Kidney (tissue), 14 donors: ENCODE measurements around the gene SGK2. TPM values are rescaled to one million over a fixed set of nuclear protein-coding genes. Genes with fewer than 3 reads are reported as not detected.

Experiments
- DNase-seq, 5 donors: peaks; one replicate each; pipeline ENCODE4 v3.0.0-alpha.2; 2013 to 2020
- FAIRE-seq: peaks from 2 replicates; lab custom pipeline; 2012; peaks lifted over from hg19 to GRCh38; lab: Jason Lieb, UNC
- H3K27ac ChIP-seq, 2 donors: one replicate each; pipeline ENCODE4 v1.7.0; 2013; ENCODE audit warnings: low read depth in 2 of 2, low read length in 2 of 2, inconsistent platforms in 1 of 2
- H3K27me3 ChIP-seq: one replicate; pipeline ENCODE4 v1.7.1; 2013; ENCODE audit warnings: low read length, inconsistent platforms; ENCODE audit not compliant: control insufficient read depth, insufficient read depth
- H3K36me3 ChIP-seq, 3 donors: one replicate each; pipeline versions ENCODE4 v1.7.0 to v1.7.1; 2013; ENCODE audit warnings: low read length in 3 of 3, control low read depth in 1 of 3, inconsistent platforms in 1 of 3; ENCODE audit not compliant: insufficient read depth in 3 of 3, control insufficient read depth in 2 of 3
- H3K4me1 ChIP-seq, 3 donors: one replicate each; pipeline versions ENCODE4 v1.7.0 to v1.7.1; 2013; ENCODE audit warnings: low read length in 3 of 3, inconsistent platforms in 1 of 3, low read depth in 1 of 3; ENCODE audit not compliant: control insufficient read depth in 2 of 3, insufficient read depth in 2 of 3
- H3K4me3 ChIP-seq, 3 donors: one replicate each; pipeline versions ENCODE4 v1.7.0 to v1.8.1; 2013; ENCODE audit warnings: low read length in 3 of 3, control low read depth in 1 of 3, inconsistent platforms in 1 of 3
- H3K9ac ChIP-seq, 3 donors: one replicate each; pipeline versions ENCODE4 v1.7.0 to v1.7.1; 2013; ENCODE audit warnings: low read length in 3 of 3, control low read depth in 1 of 3, inconsistent platforms in 1 of 3
- H3K9me3 ChIP-seq, 3 donors: one replicate each; pipeline versions ENCODE4 v1.7.0 to v1.7.1; 2013; ENCODE audit warnings: low read length in 3 of 3, control low read depth in 1 of 3, inconsistent platforms in 1 of 3; ENCODE audit not compliant: control insufficient read depth in 2 of 3, insufficient read depth in 1 of 3
- CTCF ChIP-seq: IDR thresholded peaks from 3 replicates; pipeline ENCODE4 v1.5.1; 2012; ENCODE audit warnings: mild to moderate bottlenecking, moderate library complexity, borderline replicate concordance; ENCODE audit not compliant: insufficient read depth; ENCODE audit errors: extremely low read depth
- intact Hi-C: fragments of 100-400 bp; cut with DNase I; formaldehyde crosslinking; loops from one replicate; pipeline ENCODE4 v1.11.1; 2022
- polyA plus RNA-seq: library from polyadenylated mRNA; stranded (reverse); fragments of 350-450 nt; fragmentation: Illumina TruSeq; extraction: RNeasy Lipid Tissue Mini Kit (QIAGEN cat#74804); gene quantifications from one replicate; pipeline ENCODE4 v1.2.3, GENCODE V29; 2014; ENCODE audit warnings: low read depth, low replicate concordance; ENCODE audit not compliant: insufficient read depth
- total RNA-seq: library from RNA; stranded (reverse); fragmentation: NEBNext Ultra II Directional; extraction: Animal tissue kit (Norgen Biotek cat#: 25700); gene quantifications from one replicate; pipeline ENCODE4 v1.2.1, GENCODE V29; 2021
- donor health status: control.
- donor health status: control.
- donor health status: control.
- donor health status: control.
- donor health status: control.
- donor health status: DM: yes; HTN: yes; CAD: no.
- donor health status: Normal renal cell carcinoma (clear cell type).

Gene SGK2
- total and polyA plus RNA-seq, 2 donors from 2014 or later: 42.9 to 95.1 TPM

GRCh38 chr20:43568706-43569105 is 9.9 kb downstream of the SGK2 start:
- H3K9me3 ChIP-seq: no peaks in the 10 kb centered on the region
- H3K36me3 ChIP-seq: peaks cover 0 to 35% (median 33%) of the 10 kb centered on the region in 3 donors
- no peaks in the 10 kb centered on the region for H3K27me3 ChIP-seq
- no peak for FAIRE-seq
- H3K9ac ChIP-seq: no peak overlapping the region
- H3K27ac ChIP-seq: no peak overlapping the region
- H3K4me1 ChIP-seq: peaks cover 0 to 3% (median under 1%) of the 10 kb centered on the region in 3 donors
- peak in 1 of 5 donors; percentile 3 for DNase-seq
- H3K4me3 ChIP-seq: no peak overlapping the region
- TF ChIP-seq CTCF: no peak
- intact Hi-C loops: no loop called here

DNA sequence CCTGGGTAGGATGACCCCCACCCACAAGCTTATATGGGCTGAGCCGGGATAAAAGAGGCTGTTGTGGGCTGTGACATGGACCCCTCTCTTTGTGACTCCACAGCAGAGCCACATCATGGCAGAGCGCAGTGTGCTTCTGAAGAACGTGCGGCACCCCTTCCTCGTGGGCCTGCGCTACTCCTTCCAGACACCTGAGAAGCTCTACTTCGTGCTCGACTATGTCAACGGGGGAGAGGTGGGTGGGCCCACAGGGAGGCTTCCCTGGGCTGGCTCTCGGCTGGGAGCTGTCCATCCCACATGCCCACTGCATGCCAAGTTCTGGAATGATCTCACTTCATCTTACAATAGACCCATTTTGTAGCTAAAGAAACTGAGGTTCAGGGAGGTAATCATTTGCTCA is 10.5 kb downstream of the SGK2 start:
- no peaks in the 10 kb centered on the region for H3K27me3 ChIP-seq
- no peak overlapping the region for H3K27ac ChIP-seq
- peaks cover 0 to 2% (median 0%) of the 10 kb centered on the region in 3 donors for H3K4me1 ChIP-seq
- FAIRE-seq (no peak), DNase-seq (peak in 1 of 5 donors; percentile 39)
- intact Hi-C loops: no loop called here
- H3K4me3 ChIP-seq: no peak overlapping the region
- no peaks in the 10 kb centered on the region for H3K9me3 ChIP-seq
- TF ChIP-seq CTCF: no peak
- no peak overlapping the region for H3K9ac ChIP-seq
- peaks cover 0 to 39% (median 33%) of the 10 kb centered on the region in 3 donors for H3K36me3 ChIP-seq

DNA sequence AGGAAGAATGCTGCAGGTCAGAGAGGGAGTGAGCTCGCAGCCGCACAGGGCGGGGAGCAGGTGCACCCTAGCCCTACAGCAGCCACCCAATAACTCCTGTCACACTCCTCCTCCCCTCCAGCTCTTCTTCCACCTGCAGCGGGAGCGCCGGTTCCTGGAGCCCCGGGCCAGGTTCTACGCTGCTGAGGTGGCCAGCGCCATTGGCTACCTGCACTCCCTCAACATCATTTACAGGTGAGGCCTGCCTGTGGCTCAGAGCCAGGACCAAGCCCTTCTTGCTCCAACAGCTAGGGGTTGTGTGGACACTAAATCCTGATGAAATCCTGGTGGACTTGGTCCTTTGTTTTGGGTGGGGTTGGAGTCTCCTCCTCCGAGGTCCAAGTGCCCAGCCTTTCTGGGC is 11.7 kb downstream of the SGK2 start:
- Histone ChIP-seq H3K4me3 (no peak overlapping the region), H3K9me3 (no peaks in the 10 kb centered on the region), H3K9ac (no peak overlapping the region), H3K36me3 (peaks cover 0 to 49% (median 40%) of the 10 kb centered on the region in 3 donors), H3K27ac (no peak overlapping the region), H3K27me3 (no peaks in the 10 kb centered on the region), H3K4me1 (peaks cover 0 to 2% (median 0%) of the 10 kb centered on the region in 3 donors)
- no peak for TF ChIP-seq CTCF
- FAIRE-seq (no peak), DNase-seq (no peak)
- intact Hi-C loops: no loop called here

DNA sequence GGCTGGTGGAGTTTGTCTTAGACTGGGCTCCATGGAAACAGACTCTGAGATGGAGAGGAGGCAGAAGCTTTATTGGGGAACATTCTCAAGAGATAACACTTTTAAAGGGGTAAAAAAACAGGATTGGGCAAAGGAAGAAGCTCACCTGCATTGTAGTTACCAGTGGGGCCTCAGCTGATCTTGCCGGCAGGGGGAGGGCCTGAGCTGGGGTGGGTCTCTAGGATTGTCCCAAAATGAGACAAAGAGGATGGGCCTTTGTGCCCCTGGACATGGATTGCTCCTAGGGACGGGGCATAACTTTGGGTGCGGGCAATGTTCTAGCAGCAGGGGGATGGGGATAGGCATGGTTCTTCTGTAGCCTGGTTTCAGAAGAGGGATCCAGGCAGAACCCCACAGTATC is 12.5 kb downstream of the SGK2 start:
- Histone ChIP-seq H3K36me3 (peaks cover 0 to 49% (median 43%) of the 10 kb centered on the region in 3 donors), H3K27ac (no peak overlapping the region), H3K4me1 (peaks cover 0 to 2% (median 0%) of the 10 kb centered on the region in 3 donors), H3K4me3 (no peak overlapping the region), H3K9me3 (no peaks in the 10 kb centered on the region), H3K27me3 (no peaks in the 10 kb centered on the region), H3K9ac (no peak overlapping the region)
- peak in 1 of 5 donors; percentile 28 for DNase-seq
- FAIRE-seq: no peak
- no peak for TF ChIP-seq CTCF
- intact Hi-C loops: no loop called here
